Measurements from ENCODE around the gene ERO1B.
"Not testable (repeated sequence)": the region's sequence is repeated elsewhere in the genome, so short reads cannot be mapped to it uniquely, and the experiment has no call there.

The ERO1B gene

GRCh38 chr1:236321101-236321500, 39.3 kb upstream of the ERO1B start:
- DNase-seq (ENCODE audit: low read depth, low spot score), result no peak
- no peak for TF ChIP-seq YY1 (IDR thresholded peaks at IDR 0.05; ENCODE audit: insufficient read depth, insufficient read length)
- no peak for TF ChIP-seq ZNF274 (IDR thresholded peaks at IDR 0.05; ENCODE audit: low read depth, low read length)
- no peak for TF ChIP-seq SUZ12 (IDR thresholded peaks at IDR 0.05; ENCODE audit: extremely low read depth, insufficient read depth, insufficient read length)
- H3K9me3 ChIP-seq (ENCODE audit: insufficient read depth, low read length), result peaks cover 18% of the 10 kb centered on the region
- no peaks in the 10 kb centered on the region for H3K36me3 ChIP-seq (ENCODE audit: insufficient read depth, insufficient read length, low read length)
- H3K4me1 ChIP-seq (ENCODE audit: insufficient read depth, insufficient read length), result no peaks in the 10 kb centered on the region
- no peak overlapping the region for H3K9ac ChIP-seq (ENCODE audit: insufficient read length, low read depth)
- H3K27me3 ChIP-seq (ENCODE audit: insufficient read depth, insufficient read length), result no peaks in the 10 kb centered on the region
- no peak overlapping the region for H3K4me3 ChIP-seq (ENCODE audit: insufficient read length, low read depth)

- H3K9ac ChIP-seq (ENCODE audit: insufficient read length, low read depth), result no peak overlapping the region
- TF ChIP-seq YY1 (IDR thresholded peaks at IDR 0.05; ENCODE audit: insufficient read depth, insufficient read length) (no peak), SUZ12 (IDR thresholded peaks at IDR 0.05; ENCODE audit: extremely low read depth, insufficient read depth, insufficient read length) (no peak), ZNF274 (IDR thresholded peaks at IDR 0.05; ENCODE audit: low read depth, low read length) (no peak)
- H3K27me3 ChIP-seq (ENCODE audit: insufficient read depth, insufficient read length), result no peaks in the 10 kb centered on the region
- no peaks in the 10 kb centered on the region for H3K4me1 ChIP-seq (ENCODE audit: insufficient read depth, insufficient read length)
- DNase-seq (ENCODE audit: low read depth, low spot score), result no peak
- H3K36me3 ChIP-seq (ENCODE audit: insufficient read depth, insufficient read length, low read length), result no peaks in the 10 kb centered on the region
- no peak overlapping the region for H3K4me3 ChIP-seq (ENCODE audit: insufficient read length, low read depth)
- H3K9me3 ChIP-seq (ENCODE audit: insufficient read depth, low read length), result peaks cover 18% of the 10 kb centered on the region
Measured at GRCh38 chr1:236320671-236321070, 38.9 kb upstream of the ERO1B start.

- Histone ChIP-seq H3K27me3 (ENCODE audit: insufficient read depth, insufficient read length) (no peaks in the 10 kb centered on the region), H3K9ac (ENCODE audit: insufficient read length, low read depth) (no peak overlapping the region), H3K4me3 (ENCODE audit: insufficient read length, low read depth) (no peak overlapping the region), H3K9me3 (ENCODE audit: insufficient read depth, low read length) (peaks cover 18% of the 10 kb centered on the region), H3K36me3 (ENCODE audit: insufficient read depth, insufficient read length, low read length) (no peaks in the 10 kb centered on the region), H3K4me1 (ENCODE audit: insufficient read depth, insufficient read length) (no peaks in the 10 kb centered on the region)
- no peak for TF ChIP-seq YY1 (IDR thresholded peaks at IDR 0.05; ENCODE audit: insufficient read depth, insufficient read length)
- no peak for TF ChIP-seq SUZ12 (IDR thresholded peaks at IDR 0.05; ENCODE audit: extremely low read depth, insufficient read depth, insufficient read length)
- TF ChIP-seq ZNF274 (IDR thresholded peaks at IDR 0.05; ENCODE audit: low read depth, low read length), result no peak
- DNase-seq (ENCODE audit: low read depth, low spot score), result no peak
Measured at GRCh38 chr1:236320214-236320613, 38.5 kb upstream of the ERO1B start.

DNA sequence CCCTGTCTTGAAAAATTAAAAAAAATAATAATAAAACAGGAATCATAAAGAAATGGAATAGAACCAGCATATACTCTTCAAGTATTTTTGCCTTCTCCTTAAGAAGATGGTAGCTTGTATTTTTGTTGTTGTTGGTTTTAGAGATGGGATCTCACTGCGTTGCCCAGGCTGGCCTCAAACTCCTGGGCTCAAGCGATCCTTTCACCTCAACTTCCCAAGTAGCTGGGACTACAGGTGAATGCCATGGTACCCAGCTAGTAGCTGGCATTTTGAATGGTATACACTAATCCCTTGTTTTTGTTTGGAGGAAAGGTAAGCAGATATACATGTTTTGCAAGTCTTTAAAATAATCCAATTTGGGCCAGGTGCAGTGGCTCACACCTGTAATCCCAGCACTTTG, 34.7 kb upstream of the ERO1B start:
- H3K9ac ChIP-seq (ENCODE audit: insufficient read length, low read depth), result no peak overlapping the region
- TF ChIP-seq SUZ12 (IDR thresholded peaks at IDR 0.05; ENCODE audit: extremely low read depth, insufficient read depth, insufficient read length) (no peak), ZNF274 (IDR thresholded peaks at IDR 0.05; ENCODE audit: low read depth, low read length) (no peak)
- no peak overlapping the region for H3K4me3 ChIP-seq (ENCODE audit: insufficient read length, low read depth)
- no peaks in the 10 kb centered on the region for H3K9me3 ChIP-seq (ENCODE audit: insufficient read depth, low read length)
- H3K4me1 ChIP-seq (ENCODE audit: insufficient read depth, insufficient read length), result no peaks in the 10 kb centered on the region
- H3K27me3 ChIP-seq (ENCODE audit: insufficient read depth, insufficient read length), result no peaks in the 10 kb centered on the region
- no peaks in the 10 kb centered on the region for H3K36me3 ChIP-seq (ENCODE audit: insufficient read depth, insufficient read length, low read length)
- no peak for DNase-seq (ENCODE audit: low read depth, low spot score)

DNA sequence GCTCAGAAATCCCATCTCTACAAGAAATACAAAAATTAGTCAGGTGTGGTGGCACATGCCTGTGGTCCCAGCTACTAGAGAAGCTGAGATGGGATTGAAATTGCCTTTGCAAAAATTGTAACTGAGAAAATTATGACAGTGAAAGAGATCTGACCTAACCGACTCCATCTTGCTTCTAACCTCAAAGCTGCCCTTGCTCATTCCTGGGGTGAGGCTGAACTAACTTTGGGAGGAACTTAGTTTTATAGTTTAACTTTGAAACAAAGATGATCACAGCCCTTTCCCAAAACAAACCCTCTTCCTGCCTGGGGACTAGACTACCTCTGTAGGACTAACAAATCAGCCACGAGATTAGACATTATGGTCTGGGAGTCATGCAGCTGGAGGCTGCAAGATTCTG, 33.8 kb upstream of the ERO1B start:
- no peak overlapping the region for H3K9ac ChIP-seq (ENCODE audit: insufficient read length, low read depth)

DNA sequence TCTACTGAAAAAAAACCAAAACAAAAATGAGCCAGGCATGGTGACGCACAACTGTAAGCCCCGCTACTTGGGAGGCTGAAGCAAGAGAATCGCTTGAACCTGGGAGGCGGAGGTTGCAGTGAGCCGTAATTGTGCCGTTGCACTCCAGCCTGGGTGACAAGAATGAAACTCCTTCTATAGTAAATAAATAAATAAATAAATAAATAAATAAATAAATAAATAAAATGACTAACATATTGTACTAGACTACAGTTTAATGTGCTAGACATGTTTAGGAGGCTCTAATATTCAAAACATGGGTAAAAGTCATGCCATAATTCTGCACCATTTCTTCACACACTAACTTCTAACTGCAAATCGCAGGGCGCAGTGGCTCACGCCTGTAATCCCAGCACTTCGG, 33.3 kb upstream of the ERO1B start:
- TF ChIP-seq SUZ12 (IDR thresholded peaks at IDR 0.05; ENCODE audit: extremely low read depth, insufficient read depth, insufficient read length), result no peak
- TF ChIP-seq ZNF274 (IDR thresholded peaks at IDR 0.05; ENCODE audit: low read depth, low read length), result no peak
- TF ChIP-seq YY1 (IDR thresholded peaks at IDR 0.05; ENCODE audit: insufficient read depth, insufficient read length), result no peak
- no peaks in the 10 kb centered on the region for H3K9me3 ChIP-seq (ENCODE audit: insufficient read depth, low read length)
- H3K4me1 ChIP-seq (ENCODE audit: insufficient read depth, insufficient read length), result no peaks in the 10 kb centered on the region
- no peak for DNase-seq (ENCODE audit: low read depth, low spot score)
- no peak overlapping the region for H3K4me3 ChIP-seq (ENCODE audit: insufficient read length, low read depth)
- H3K9ac ChIP-seq (ENCODE audit: insufficient read length, low read depth), result no peak overlapping the region
- H3K36me3 ChIP-seq (ENCODE audit: insufficient read depth, insufficient read length, low read length), result no peaks in the 10 kb centered on the region
- H3K27me3 ChIP-seq (ENCODE audit: insufficient read depth, insufficient read length), result no peaks in the 10 kb centered on the region

More for the DNA sequence above, 33.8 kb upstream of the ERO1B start:
- no peaks in the 10 kb centered on the region for H3K9me3 ChIP-seq (ENCODE audit: insufficient read depth, low read length)
- no peak overlapping the region for H3K4me3 ChIP-seq (ENCODE audit: insufficient read length, low read depth)
- DNase-seq (ENCODE audit: low read depth, low spot score), result no peak
- no peaks in the 10 kb centered on the region for H3K27me3 ChIP-seq (ENCODE audit: insufficient read depth, insufficient read length)
- no peaks in the 10 kb centered on the region for H3K4me1 ChIP-seq (ENCODE audit: insufficient read depth, insufficient read length)
- H3K36me3 ChIP-seq (ENCODE audit: insufficient read depth, insufficient read length, low read length), result no peaks in the 10 kb centered on the region
- TF ChIP-seq ZNF274 (IDR thresholded peaks at IDR 0.05; ENCODE audit: low read depth, low read length), result no peak
- no peak for TF ChIP-seq SUZ12 (IDR thresholded peaks at IDR 0.05; ENCODE audit: extremely low read depth, insufficient read depth, insufficient read length)
- no peak for TF ChIP-seq YY1 (IDR thresholded peaks at IDR 0.05; ENCODE audit: insufficient read depth, insufficient read length)

DNA sequence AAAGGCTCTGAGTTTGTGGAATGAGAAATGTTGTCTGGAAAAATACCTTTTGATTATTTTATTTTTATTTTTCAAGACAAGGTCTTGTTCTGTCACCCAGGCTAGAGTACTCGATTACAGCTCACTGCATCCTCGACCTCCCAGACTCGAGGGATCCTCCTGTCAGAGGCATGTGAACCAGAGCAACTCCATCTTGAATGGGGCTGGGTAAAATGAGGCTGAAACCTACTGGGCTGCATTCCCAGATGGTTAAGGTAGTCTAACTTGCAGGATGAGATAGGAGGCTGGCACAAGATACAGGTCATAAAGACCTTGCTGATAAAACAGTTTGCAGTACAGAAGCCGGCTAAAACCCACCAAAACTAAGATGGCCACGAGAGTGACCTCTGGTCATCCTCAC, 32.3 kb upstream of the ERO1B start:
- H3K36me3 ChIP-seq (ENCODE audit: insufficient read depth, insufficient read length, low read length); H3K9me3 ChIP-seq (ENCODE audit: insufficient read depth, low read length); H3K4me3 ChIP-seq (ENCODE audit: insufficient read length, low read depth); DNase-seq (ENCODE audit: low read depth, low spot score); H3K4me1 ChIP-seq (ENCODE audit: insufficient read depth, insufficient read length); H3K9ac ChIP-seq (ENCODE audit: insufficient read length, low read depth); H3K27me3 ChIP-seq (ENCODE audit: insufficient read depth, insufficient read length): not testable (repeated sequence)

- H3K4me3 ChIP-seq (ENCODE audit: insufficient read length, low read depth), result no peak overlapping the region
- DNase-seq (ENCODE audit: low read depth, low spot score), result no peak
- H3K4me1 ChIP-seq (ENCODE audit: insufficient read depth, insufficient read length), result no peaks in the 10 kb centered on the region
- TF ChIP-seq ZNF274 (IDR thresholded peaks at IDR 0.05; ENCODE audit: low read depth, low read length) (no peak), SUZ12 (IDR thresholded peaks at IDR 0.05; ENCODE audit: extremely low read depth, insufficient read depth, insufficient read length) (no peak), YY1 (IDR thresholded peaks at IDR 0.05; ENCODE audit: insufficient read depth, insufficient read length) (no peak)
- H3K9me3 ChIP-seq (ENCODE audit: insufficient read depth, low read length), result no peaks in the 10 kb centered on the region
- no peak overlapping the region for H3K9ac ChIP-seq (ENCODE audit: insufficient read length, low read depth)
- no peaks in the 10 kb centered on the region for H3K36me3 ChIP-seq (ENCODE audit: insufficient read depth, insufficient read length, low read length)
- H3K27me3 ChIP-seq (ENCODE audit: insufficient read depth, insufficient read length), result no peaks in the 10 kb centered on the region
Measured at GRCh38 chr1:236313427-236313826, 31.7 kb upstream of the ERO1B start.

Measured in NT2/D1 (cell line).